ENCODE results near the gene B3GLCT.

The B3GLCT gene

GRCh38 chr13:31221057-31221456 lies 21.3 kb downstream of the B3GLCT start:
- in situ Hi-C loops (cut with MboI; ENCODE audit: low sequenced_read_pairs), result no loop called here

DNA sequence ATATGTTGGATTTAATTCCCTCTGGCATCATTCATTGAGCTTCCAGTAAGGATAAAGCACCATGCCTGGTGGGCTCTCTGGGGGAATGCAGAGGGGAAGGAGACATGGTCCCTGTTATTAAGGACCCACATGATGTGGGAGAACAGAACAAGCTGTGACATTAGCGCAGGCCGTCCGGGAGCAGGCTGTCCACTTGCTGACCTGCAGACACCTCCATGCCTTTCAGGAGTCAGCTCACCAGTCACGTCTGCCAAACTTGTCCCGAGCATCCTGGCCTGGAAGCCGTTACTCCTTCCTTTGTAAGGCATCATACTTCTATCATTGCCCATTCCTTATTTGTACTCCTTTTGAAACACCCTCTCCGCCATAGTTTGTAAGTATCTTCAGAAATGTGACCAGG lies 23.4 kb downstream of the B3GLCT start:
- in situ Hi-C loops (cut with MboI; ENCODE audit: low sequenced_read_pairs), result no loop called here

GRCh38 chr13:31223640-31224039 lies 23.9 kb downstream of the B3GLCT start:
- in situ Hi-C loops (cut with MboI; ENCODE audit: low sequenced_read_pairs), result no loop called here

- in situ Hi-C loops (cut with MboI; ENCODE audit: low sequenced_read_pairs), result no loop called here
These were observed 24.4 kb downstream of the B3GLCT start for GRCh38 chr13:31224174-31224669.

DNA sequence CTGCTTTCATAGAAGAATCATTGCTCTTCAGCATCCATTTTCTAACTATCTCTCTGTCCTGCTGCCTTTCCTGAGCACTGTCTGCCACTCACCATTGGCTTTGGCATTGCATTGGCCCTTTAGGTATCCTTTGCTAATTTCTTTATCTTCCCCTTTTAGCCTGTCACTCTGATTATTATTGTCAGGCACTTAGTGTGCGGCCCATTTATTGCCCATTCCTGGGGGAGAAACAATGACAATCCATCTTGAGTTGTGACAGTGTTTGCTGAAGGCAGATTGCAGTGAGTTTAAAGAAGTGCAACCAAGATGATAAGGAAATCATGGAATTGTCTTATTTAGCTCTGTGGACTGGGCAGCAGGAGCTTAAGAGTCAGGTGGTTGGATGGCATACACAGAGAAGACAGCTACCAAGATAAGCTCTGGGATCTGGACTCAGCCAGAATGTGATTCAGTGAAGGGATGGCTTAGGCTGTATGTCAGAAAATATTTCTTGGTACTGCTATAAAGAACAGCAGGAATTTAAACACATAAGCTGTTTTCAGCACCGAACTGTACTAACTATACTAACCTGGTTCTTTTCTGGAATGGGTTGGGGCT lies 25.3 kb downstream of the B3GLCT start:
- in situ Hi-C loops (cut with MboI; ENCODE audit: low sequenced_read_pairs), result no loop called here

DNA sequence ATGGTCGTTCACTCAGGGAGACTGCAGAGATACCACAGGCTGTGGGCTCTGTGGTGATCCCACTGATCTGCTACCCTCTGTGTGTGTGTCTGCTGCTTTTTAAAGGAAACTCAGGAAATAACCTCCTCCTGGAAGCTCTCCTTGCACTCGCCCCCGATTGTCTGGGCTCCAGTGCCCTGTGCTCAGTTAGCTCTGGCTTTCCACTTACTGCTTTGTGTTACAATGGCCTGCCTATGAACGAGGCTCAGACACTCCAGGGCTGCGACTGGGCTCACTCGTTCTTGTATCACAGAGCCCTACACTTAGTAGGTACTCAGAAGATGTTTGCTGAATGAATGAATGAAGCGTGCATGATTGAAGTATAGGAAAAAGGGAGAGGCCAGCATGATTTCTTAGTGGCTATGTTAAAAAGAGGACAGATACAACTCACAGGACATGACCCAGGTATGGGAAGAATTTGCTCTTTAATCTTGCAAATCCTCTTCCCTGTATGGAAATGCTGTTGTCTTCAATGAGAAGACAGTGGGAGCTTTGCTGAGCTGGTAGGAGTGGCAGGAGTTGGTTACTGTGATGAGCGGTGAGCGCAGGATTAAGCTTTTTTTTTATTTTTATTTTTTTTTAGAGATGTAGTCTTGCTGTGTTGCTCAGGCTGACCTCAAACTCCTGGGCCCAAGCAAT lies 26.4 kb downstream of the B3GLCT start:
- in situ Hi-C loops (cut with MboI; ENCODE audit: low sequenced_read_pairs), result no loop called here

DNA sequence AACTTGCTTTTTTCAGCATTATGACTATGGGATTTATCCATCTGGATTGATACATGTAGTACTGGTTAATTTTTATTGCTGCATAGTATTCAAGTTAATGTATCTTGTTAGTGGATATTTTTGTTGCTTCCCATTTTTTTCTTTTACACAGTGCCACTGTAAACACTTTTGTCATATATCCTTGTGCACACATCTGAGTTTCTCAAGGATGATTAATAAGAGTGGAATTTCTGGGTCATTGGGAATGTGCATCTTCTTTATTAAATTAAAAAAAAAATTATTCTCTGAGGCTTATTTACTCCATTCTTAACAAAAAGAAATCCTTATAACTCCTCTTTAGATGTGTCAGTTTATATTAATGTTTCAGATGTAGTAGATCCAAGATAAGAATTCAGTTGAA lies 27.3 kb downstream of the B3GLCT start:
- in situ Hi-C loops (cut with MboI; ENCODE audit: low sequenced_read_pairs), result no loop called here

GRCh38 chr13:31227870-31228269 lies 28.1 kb downstream of the B3GLCT start:
- in situ Hi-C loops (cut with MboI; ENCODE audit: low sequenced_read_pairs), result no loop called here

DNA sequence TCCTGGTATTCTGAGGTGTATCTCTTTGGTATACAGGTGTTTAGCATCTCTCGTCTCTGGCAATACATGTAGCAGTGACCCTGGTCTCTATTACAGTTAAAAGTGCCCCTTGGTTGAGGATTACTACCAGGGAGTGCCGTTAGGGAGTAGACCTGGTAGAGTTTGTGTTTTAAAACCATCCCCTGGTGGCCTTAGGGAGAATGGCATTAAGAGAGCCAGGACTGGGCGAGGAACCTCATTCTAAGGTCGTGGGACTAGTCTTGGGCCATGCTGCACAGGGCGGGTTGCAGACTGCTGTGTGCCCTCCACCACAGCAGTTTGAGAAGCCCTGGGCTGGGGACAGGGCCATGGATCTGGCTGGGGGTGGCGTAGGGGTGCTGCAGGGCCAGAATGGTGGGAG lies 35.0 kb downstream of the B3GLCT start:
- in situ Hi-C loops (cut with MboI; ENCODE audit: low sequenced_read_pairs), result no loop called here

- in situ Hi-C loops (cut with MboI; ENCODE audit: low sequenced_read_pairs), result no loop called here
These were observed 36.5 kb downstream of the B3GLCT start for GRCh38 chr13:31236211-31236786.

- in situ Hi-C loops (cut with MboI; ENCODE audit: low sequenced_read_pairs), result no loop called here
These were observed 41.1 kb downstream of the B3GLCT start for GRCh38 chr13:31240921-31241320.

DNA sequence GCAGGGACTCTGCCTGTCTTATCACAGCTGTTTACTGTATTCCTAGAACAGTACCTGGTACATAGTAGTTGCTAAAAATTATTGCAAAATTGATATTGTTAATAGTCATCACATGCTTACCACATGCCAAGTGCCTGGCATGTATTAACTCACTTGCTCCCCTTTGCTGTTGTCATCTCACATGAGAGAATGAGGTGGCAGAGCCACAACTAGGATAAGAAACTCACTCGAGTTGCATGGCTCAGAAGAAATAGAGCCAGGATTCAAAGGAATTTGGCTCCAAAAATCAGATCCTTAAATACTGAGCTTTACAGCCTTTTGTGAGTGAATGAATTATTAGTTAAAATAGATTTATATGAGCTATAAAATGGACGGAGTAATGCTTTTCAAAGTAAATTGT lies 42.6 kb downstream of the B3GLCT start:
- in situ Hi-C loops (cut with MboI; ENCODE audit: low sequenced_read_pairs), result no loop called here

DNA sequence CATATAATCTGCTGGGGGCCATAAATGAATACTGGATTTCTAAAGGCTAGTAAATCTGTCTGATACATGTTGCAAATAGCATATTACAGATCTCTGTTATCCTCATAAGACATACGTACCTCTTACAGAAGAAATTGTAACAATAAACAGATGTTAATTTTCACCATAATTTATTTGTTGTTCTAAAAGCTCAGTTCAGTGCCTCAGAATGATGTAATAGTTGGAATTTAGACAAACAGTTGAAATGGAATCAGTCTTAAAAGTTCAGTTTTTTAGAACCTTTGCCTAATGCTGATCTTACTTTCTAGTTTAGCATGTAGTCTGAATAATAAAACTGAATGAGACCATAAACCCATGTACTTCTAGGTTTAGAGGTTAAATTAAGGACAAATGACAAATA lies 43.1 kb downstream of the B3GLCT start:
- in situ Hi-C loops (cut with MboI; ENCODE audit: low sequenced_read_pairs), result no loop called here

DNA sequence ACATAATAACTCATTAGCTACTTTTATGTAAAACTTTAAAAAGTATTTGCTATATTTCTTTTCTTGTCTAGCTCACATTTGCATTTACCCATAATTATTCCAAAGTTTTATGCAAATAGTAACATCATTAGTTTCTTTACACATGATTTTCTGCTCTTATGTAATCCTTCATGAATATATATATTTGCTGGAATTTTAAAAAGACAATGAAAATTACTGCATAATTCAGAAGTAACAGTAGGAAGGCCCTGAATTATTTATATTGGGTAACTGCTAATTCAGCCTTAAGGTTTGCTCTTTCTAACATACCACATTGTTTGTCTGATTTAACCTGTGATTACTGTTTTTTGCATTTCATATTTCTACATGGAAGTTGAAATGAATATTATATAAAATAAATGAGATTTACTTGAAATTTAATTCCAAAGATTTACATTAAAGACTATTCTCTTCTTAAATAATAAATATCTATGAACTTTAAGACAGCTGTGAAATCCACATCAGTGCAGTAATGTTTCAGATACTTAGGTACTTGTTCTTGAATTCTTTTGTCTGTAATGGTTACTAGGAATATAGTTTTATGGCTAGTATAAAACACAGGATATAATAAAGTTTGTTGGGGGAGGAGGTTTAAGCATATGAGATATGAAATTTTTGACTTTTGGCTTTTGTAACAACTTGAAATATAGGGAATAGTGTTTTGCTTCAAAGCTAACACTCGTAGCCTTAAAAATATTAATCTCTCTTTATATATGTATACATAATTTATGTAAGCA lies 46.0 kb downstream of the B3GLCT start:
- in situ Hi-C loops (cut with MboI; ENCODE audit: low sequenced_read_pairs), result no loop called here

DNA sequence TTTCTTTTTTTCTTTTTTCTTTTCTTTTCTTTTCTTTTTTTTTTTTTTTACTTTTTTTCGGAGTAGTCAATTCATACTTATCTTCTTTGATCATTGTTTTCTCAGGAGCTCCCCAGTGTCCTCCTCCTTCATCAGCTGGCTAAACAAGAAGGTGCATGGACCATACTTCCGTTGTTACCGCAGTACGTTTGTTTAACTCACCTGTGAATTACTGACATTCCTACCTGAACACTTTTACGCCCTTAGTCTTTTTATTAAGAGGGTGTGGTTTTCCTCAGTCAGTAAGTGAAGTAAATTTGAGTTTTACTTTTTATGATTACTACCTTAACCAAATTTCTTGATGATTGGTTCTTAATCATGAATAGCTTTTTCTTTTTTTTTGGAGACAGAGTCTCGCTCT lies 47.1 kb downstream of the B3GLCT start:
- in situ Hi-C loops (cut with MboI; ENCODE audit: low sequenced_read_pairs), result no loop called here

DNA sequence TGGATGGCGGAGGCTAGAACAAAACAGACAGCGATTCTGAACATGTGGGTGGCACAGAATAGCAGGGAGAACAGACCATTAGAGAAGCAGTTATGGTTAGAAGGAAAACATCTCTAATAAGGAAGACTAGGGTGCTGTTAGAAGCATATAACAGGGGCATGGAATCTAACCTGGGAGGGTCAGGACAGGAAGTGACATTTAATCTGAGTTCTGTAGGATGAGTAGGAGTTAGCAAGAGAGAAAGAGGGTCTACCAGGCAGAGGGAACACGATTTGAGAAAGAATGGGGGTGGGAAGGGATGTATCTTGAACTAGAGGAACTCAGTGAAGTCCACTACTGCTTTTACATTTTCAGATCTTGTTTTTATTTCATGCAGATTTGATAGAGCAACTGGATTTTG lies 48.6 kb downstream of the B3GLCT start:
- in situ Hi-C loops (cut with MboI; ENCODE audit: low sequenced_read_pairs), result no loop called here

GRCh38 chr13:31248965-31249539 lies 49.3 kb downstream of the B3GLCT start:
- in situ Hi-C loops (cut with MboI; ENCODE audit: low sequenced_read_pairs), result no loop called here

GRCh38 chr13:31250435-31250834 lies 50.7 kb downstream of the B3GLCT start:
- in situ Hi-C loops (cut with MboI; ENCODE audit: low sequenced_read_pairs), result no loop called here

DNA sequence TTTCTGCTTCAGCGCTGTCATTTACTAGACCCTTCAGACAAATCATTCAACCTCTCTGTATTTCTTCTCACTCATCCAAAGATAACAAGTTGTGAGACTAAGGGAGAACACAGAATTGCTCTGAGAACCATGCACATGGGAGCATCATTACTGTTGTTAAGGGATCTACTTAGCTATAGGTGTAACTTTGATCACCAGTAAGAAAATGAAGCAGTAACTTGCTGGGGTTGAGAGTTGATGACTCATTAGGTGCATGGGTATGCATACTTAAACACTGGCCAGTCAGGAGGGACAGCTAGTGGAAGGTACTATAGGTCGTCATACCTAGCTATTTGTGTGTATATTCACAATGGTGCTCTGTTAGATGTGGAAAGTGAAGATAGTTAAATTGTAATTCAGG lies 61.5 kb downstream of the B3GLCT start:
- in situ Hi-C loops (cut with MboI; ENCODE audit: low sequenced_read_pairs), result no loop called here

- in situ Hi-C loops (cut with MboI; ENCODE audit: low sequenced_read_pairs), result no loop called here
These were observed 63.6 kb downstream of the B3GLCT start for GRCh38 chr13:31263346-31263745.

DNA sequence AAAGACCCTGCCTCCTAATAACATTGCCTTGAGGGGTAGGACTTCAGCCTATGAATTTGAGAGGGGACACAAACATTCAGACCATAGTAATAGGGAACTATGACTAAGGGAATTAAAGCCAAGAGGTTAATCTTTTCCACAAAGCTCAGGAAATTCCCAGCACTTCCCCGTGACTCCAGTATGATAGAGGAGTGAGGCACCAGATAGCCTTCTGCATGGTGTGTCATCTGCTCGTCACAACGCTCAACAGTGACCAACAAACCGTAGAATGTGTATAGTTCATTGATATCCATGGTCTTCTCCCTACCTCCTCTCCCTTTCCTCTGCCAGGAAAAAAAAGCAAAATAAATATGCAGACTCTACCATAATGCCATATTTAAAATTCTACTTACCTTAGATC lies 64.4 kb downstream of the B3GLCT start:
- in situ Hi-C loops (cut with MboI; ENCODE audit: low sequenced_read_pairs), result no loop called here
